Caco-2 (cell line): ENCODE results near the gene GPN1. TPM values are rescaled to one million over a fixed set of nuclear protein-coding genes. Genes with fewer than 3 reads are reported as not detected.

Source experiments
- BruUV-seq: library from RNA; stranded (reverse); fragments of 400-500 nt; replicated peaks from 2 replicates; lab custom pipeline; 2021; lab: Mats Ljungman, UMichigan
- CTCF ChIA-PET: fragments of 300-600 bp; sonication (Branson Sonifier 250); formaldehyde crosslinking; loops from one replicate; lab custom pipeline; 2022; ENCODE audit warnings: antibody characterized with exemption; lab: Charles Lee
- POLR2A ChIA-PET: fragments of 300-600 bp; sonication (Branson Sonifier 250); formaldehyde crosslinking; loops from one replicate; lab custom pipeline; 2022; ENCODE audit warnings: antibody characterized with exemption; lab: Charles Lee
- DNase-seq, 2 experiments: peaks; one replicate each; pipeline versions ENCODE4 v3.0.0 to v3.0.0-alpha.2; 2020 to 2022
- H3K27me3 ChIP-seq: replicated peaks from 2 replicates; pipeline ENCODE4 v1.6.0; 2011; ENCODE audit warnings: low read length; ENCODE audit not compliant: control insufficient read depth, insufficient read depth
- H3K36me3 ChIP-seq: 2 replicates; pipeline ENCODE4 v1.5.1; 2011; ENCODE audit warnings: low read length; ENCODE audit not compliant: control insufficient read depth, insufficient read depth
- H3K4me1 ChIP-seq: fragments of 250-450 bp; sonication (Bioruptor Pico); 2 replicates; pipeline ENCODE4 v1.5.1; 2020; ENCODE audit warnings: mild to moderate bottlenecking
- H3K4me3 ChIP-seq: 2 replicates; pipeline ENCODE4 v1.5.1; 2011; ENCODE audit warnings: low read depth, mild to moderate bottlenecking, control low read depth, low read length
- H3K9me3 ChIP-seq: fragments of 250-450 bp; sonication (Bioruptor Pico); 2 replicates; pipeline ENCODE4 v1.5.1; 2020; ENCODE audit warnings: mild to moderate bottlenecking, moderate library complexity
- H3K27ac Mint-ChIP-seq: one replicate; pipeline ENCODE4 v1.8.0; 2022; ENCODE audit warnings: mixed read lengths; ENCODE audit not compliant: unreplicated experiment
- H3K27me3 Mint-ChIP-seq: one replicate; pipeline ENCODE4 v1.8.0; 2022; ENCODE audit warnings: mixed read lengths; ENCODE audit not compliant: insufficient read depth, unreplicated experiment
- H3K36me3 Mint-ChIP-seq: one replicate; pipeline ENCODE4 v1.8.0; 2022; ENCODE audit warnings: mild to moderate bottlenecking, mixed read lengths; ENCODE audit not compliant: insufficient read depth, unreplicated experiment
- H3K4me1 Mint-ChIP-seq: one replicate; pipeline ENCODE4 v1.8.0; 2022; ENCODE audit warnings: low read depth, mixed read lengths; ENCODE audit not compliant: unreplicated experiment
- H3K4me3 Mint-ChIP-seq: one replicate; pipeline ENCODE4 v1.8.0; 2022; ENCODE audit warnings: mild to moderate bottlenecking, moderate library complexity, mixed read lengths; ENCODE audit not compliant: unreplicated experiment
- H3K9me3 Mint-ChIP-seq: one replicate; pipeline ENCODE4 v1.8.0; 2022; ENCODE audit warnings: mixed read lengths; ENCODE audit not compliant: unreplicated experiment
- CTCF ChIP-seq, 2 experiments: fragments of 200-600 bp in 1 of 2; IDR thresholded peaks; 1 replicate in 1 of 2; 2 replicates in 1 of 2; pipeline versions ENCODE4 v1.5.1 to v1.8.0; 2011 to 2022; ENCODE audit warnings: antibody characterized with exemption in 1 of 2, control low read depth in 1 of 2, inconsistent platforms in 1 of 2, low read depth in 1 of 2, low read length in 1 of 2, mild to moderate bottlenecking in 1 of 2, moderate library complexity in 1 of 2; ENCODE audit not compliant: insufficient read depth in 1 of 2, severe bottlenecking in 1 of 2, unreplicated experiment in 1 of 2
- intact Hi-C: fragments of 100-400 bp; cut with micrococcal nuclease; formaldehyde crosslinking; loops from one replicate; pipeline ENCODE4 v1.10.0; 2022; ENCODE audit not compliant: unreplicated experiment
- total RNA-seq: library from RNA; stranded (reverse); gene quantifications from 2 replicates; pipeline ENCODE4 v1.2.3, GENCODE V29; 2022

Gene GPN1
- total RNA-seq, 1 experiment from 2014 or later: 60.9 TPM

GRCh38 chr2:27687232-27687631, 58.4 kb downstream of the GPN1 start:
- H3K9me3 ChIP-seq: no peaks in the 10 kb centered on the region
- ChIA-PET CTCF (no interaction called here), POLR2A (no interaction called here)
- intact Hi-C loops: no loop called here
- no peak overlapping the region for H3K4me3 ChIP-seq
- TF ChIP-seq CTCF (IDR thresholded peaks at IDR 0.05; ENCODE audit: insufficient read depth in 1 of 2, low read depth in 1 of 2, low read length in 1 of 2, severe bottlenecking in 1 of 2, unreplicated experiment in 1 of 2): no peak
- DNase-seq: no peak
- H3K4me1 ChIP-seq: peaks cover 14% of the 10 kb centered on the region
- H3K36me3 Mint-ChIP-seq: peaks cover 51% of the 10 kb centered on the region
- H3K4me1 Mint-ChIP-seq: peaks cover 8% of the 10 kb centered on the region
- no peak overlapping the region for H3K4me3 Mint-ChIP-seq
- H3K27me3 ChIP-seq: no peaks in the 10 kb centered on the region
- no peaks in the 10 kb centered on the region for H3K9me3 Mint-ChIP-seq
- no peaks in the 10 kb centered on the region for H3K27me3 Mint-ChIP-seq
- peaks cover 3% of the 10 kb centered on the region for H3K36me3 ChIP-seq
- no peak overlapping the region for H3K27ac Mint-ChIP-seq
- BruUV-seq: no TSS peak

- intact Hi-C loops: no loop called here
- POLR2A ChIA-PET: no interaction called here
- DNase-seq: no peak
- BruUV-seq: no TSS peak
- Histone ChIP-seq H3K36me3 (peaks cover 3% of the 10 kb centered on the region), H3K4me1 (no peaks in the 10 kb centered on the region), H3K9me3 (no peaks in the 10 kb centered on the region), H3K27me3 (no peaks in the 10 kb centered on the region), H3K4me3 (no peak overlapping the region)
- Mint-ChIP-seq H3K4me1 (peaks cover 7% of the 10 kb centered on the region), H3K9me3 (no peaks in the 10 kb centered on the region), H3K27me3 (no peaks in the 10 kb centered on the region), H3K4me3 (no peak overlapping the region), H3K36me3 (peaks cover 44% of the 10 kb centered on the region), H3K27ac (no peak overlapping the region)
- CTCF ChIA-PET: no interaction called here
- TF ChIP-seq CTCF (IDR thresholded peaks at IDR 0.05; ENCODE audit: insufficient read depth in 1 of 2, low read depth in 1 of 2, low read length in 1 of 2, severe bottlenecking in 1 of 2, unreplicated experiment in 1 of 2): no peak
Measured at GRCh38 chr2:27689424-27689823, 60.6 kb downstream of the GPN1 start.

- H3K36me3 Mint-ChIP-seq: peaks cover 38% of the 10 kb centered on the region
- Histone ChIP-seq H3K36me3 (peaks cover 3% of the 10 kb centered on the region), H3K4me1 (no peaks in the 10 kb centered on the region), H3K27me3 (no peaks in the 10 kb centered on the region), H3K9me3 (no peaks in the 10 kb centered on the region), H3K4me3 (no peak overlapping the region)
- POLR2A ChIA-PET: no interaction called here
- no peak overlapping the region for H3K4me3 Mint-ChIP-seq
- H3K9me3 Mint-ChIP-seq: no peaks in the 10 kb centered on the region
- DNase-seq: no peak
- peaks cover 7% of the 10 kb centered on the region for H3K4me1 Mint-ChIP-seq
- no peak for TF ChIP-seq CTCF (IDR thresholded peaks at IDR 0.05; ENCODE audit: insufficient read depth in 1 of 2, low read depth in 1 of 2, low read length in 1 of 2, severe bottlenecking in 1 of 2, unreplicated experiment in 1 of 2)
- no TSS peak for BruUV-seq
- intact Hi-C loops: no loop called here
- no peaks in the 10 kb centered on the region for H3K27me3 Mint-ChIP-seq
- H3K27ac Mint-ChIP-seq: no peak overlapping the region
- CTCF ChIA-PET: no interaction called here
Measured at GRCh38 chr2:27690052-27690451, 61.2 kb downstream of the GPN1 start.
